HG03520 (cell line): ENCODE results near the gene CHST11.

Source experiments
- ATAC-seq: cut with Tn5 transposase; IDR thresholded peaks from one replicate; pipeline ENCODE4 v1.9.1; 2021; ENCODE audit warnings: mild to moderate bottlenecking, moderate library complexity; ENCODE audit not compliant: unreplicated experiment

CHST11 gene

GRCh38 chr12:104459368-104459909 lies 2.7 kb downstream of the CHST11 start:
- no peak for ATAC-seq

GRCh38 chr12:104460041-104460719 lies 3.4 kb downstream of the CHST11 start:
- no peak for ATAC-seq

DNA sequence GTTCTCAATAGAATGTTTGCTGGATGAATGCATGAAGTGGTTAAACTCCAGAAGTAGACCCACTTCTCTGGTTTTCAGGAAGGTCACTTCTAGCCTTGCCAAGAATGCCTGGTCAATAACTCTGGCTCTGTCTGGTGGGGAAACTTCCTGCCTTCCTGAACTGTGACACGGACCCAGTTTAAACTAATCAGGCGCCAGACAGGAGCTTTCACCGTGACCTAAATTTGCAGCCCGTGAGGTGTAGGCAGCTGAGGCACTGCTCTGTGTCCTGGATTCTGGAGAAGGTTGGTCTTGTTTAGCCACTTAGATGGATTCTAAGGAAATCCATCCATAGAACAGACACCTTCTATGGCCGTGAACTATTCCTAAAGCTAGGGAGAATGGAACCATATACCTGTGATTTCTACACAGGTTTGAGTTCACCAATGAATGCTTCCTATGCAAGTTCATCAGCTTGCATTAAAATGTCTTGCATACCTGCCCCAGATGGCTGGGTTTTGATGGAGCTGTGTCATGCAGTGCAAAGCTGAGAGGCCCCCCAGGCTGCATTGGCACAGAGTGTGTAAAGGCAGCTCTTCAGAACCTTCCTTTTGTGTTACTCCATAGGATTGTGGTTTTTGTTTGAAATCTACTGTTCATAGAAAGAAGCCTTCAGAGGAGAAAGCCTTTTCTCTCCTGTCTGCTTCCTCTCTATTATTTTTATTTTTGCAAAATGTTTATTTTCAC lies 4.4 kb downstream of the CHST11 start:
- ATAC-seq, result no peak

GRCh38 chr12:104462325-104462724 lies 5.6 kb downstream of the CHST11 start:
- ATAC-seq, result no peak

GRCh38 chr12:104462931-104463339 lies 6.2 kb downstream of the CHST11 start:
- ATAC-seq, result peak; percentile 48

- ATAC-seq, result no peak
These were observed 6.6 kb downstream of the CHST11 start for GRCh38 chr12:104463368-104463767.

GRCh38 chr12:104464899-104465298 lies 8.2 kb downstream of the CHST11 start:
- no peak for ATAC-seq

- no peak for ATAC-seq
These were observed 10.1 kb downstream of the CHST11 start for GRCh38 chr12:104466709-104467345.

DNA sequence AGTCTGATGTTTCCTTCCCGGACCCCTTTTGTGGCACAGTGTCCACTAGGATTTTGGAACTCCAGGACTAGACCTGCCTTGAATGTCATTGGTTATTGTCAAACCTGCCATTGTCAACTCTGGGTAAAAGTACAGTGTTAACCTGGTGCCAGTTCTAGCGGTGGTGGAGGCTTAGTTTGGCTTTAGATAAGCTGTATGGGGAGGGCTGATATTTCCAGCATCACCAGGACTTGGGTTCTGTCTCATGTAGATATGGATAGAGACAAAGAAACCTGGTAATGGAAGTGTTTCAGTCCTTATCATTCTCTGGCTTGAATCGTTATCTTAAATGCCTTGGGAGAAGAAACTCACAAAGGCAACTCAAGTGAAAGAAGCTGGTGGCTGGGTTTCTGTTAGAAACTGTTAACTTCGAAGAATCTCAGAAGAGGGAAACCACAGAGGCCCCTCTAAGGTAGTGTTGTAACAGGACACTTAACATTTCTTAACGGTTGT lies 10.6 kb downstream of the CHST11 start:
- ATAC-seq, result no peak

GRCh38 chr12:104468371-104468770 lies 11.6 kb downstream of the CHST11 start:
- no peak for ATAC-seq

DNA sequence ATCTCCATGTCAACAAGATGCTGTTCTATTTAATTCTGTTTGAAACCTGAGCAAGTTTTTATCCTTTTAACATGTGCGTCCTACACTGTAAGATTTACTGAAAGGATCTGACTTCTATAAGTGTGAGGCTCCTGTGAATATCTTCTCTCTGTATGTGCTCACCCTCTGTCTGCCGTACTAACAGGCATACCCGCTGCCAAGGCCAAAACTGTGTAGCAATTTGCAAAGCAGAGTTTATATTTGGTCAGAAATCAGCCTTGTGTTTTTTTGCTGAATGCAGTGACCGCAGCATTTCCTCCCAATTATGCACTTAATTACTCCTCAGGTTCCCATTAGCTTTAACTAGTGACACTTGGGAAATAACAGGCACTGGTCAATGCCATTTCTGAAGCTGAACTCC lies 12.3 kb downstream of the CHST11 start:
- ATAC-seq, result no peak

- ATAC-seq, result no peak
These were observed 12.8 kb downstream of the CHST11 start for GRCh38 chr12:104469523-104469922.

DNA sequence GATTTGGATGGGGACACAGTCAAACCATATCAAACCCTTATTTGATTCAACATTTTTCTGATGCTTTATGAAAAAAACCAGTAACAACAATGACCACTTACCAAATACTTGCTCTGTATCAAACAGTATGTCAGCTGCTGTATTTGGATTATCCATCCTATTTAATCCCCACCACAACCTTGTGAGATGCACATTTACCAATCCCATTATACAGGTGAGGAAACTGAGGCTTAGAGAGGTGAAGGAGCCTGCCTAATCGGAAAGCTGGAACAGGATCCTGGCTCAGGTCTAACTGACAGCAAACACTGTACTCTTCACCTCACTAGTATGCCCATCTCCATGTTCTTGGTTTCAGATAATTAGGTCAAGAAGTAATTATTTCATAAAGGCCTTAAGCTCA lies 13.8 kb downstream of the CHST11 start:
- no peak for ATAC-seq

DNA sequence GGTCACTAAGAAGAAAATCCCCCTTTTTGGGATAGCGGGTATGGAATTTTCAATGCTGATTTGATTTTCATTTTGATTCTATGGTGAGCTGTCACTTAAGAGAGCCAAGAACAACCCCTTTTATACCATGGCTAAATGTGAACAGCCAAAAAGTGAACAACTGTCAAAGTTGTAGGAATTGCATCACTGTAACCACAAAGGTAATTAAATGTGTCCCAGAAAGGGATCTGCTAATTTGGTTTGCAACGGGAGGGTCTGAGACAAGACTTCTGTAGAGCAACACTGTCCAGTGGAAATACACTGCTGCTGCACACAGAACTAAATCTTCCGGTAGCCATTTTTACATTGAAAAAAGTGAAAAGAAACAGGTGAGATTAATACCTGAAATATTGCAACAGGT lies 14.6 kb downstream of the CHST11 start:
- no peak for ATAC-seq

DNA sequence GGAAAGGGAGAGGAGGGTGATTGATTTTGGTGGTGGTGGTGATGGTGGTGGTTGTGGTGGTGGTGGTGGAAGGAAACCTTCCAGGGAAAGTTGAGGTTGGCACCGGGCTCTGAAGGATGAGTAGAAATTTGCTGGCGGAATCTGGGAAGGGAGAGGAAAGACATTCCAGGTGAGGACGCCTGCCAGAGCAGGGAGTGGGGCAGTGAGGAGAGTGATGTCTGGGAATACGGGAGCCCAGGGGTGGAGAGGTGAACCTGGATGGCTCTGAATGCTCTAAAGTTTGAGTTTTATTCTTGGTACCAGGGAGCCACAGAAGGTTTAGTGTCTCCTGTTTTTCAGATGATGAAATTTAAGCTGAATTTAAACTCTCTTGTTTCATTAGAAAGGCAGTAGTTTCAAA lies 16.0 kb downstream of the CHST11 start:
- ATAC-seq, result no peak

DNA sequence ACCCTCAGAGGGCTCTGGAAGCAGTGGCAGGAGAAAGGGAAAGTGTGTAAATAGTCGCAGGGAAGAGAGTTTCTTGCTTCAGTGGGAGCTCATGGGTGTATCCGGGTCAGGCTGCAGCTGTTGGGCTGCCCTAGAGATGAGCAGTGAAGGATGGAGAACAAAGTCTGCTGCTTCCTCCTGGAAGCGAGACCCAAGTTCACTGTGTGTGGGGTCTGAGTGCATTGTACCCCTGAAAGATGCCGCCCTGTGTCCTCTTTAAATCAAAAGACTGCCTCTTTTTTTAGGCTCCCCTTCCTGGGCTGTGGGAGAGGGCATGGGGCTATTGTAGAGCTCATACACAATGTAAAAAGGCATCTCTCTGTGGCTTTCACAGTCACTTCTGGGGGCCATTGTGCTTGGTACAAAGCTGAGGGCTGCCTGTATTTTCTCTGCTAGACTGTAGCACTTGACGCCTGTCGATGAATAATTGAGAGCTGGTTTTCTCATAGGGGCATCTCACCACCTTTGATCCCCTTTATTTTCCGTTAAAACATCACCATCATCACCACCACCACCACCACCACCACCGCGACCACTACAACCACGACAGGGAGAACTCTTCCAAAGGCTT lies 16.7 kb downstream of the CHST11 start:
- ATAC-seq, result peak; percentile 37

DNA sequence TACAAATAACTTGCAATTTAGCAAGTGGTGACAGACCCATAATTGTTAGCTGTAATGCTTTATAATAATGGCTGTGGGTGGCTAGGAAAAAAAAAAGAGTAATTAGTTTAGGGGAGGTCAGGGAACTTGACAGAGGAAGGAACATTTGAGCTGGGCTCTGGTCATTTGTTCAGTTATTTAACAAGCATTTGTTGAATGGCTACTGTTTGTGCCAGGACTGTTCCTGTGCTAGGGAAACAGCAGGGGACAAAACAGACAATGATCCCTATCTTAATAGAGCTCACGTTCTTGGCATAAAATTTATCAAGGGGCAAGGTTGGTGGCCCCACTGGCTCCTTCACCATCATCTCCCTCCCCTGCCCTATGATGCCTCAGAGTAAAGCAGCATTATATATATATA lies 18.5 kb downstream of the CHST11 start:
- no peak for ATAC-seq

DNA sequence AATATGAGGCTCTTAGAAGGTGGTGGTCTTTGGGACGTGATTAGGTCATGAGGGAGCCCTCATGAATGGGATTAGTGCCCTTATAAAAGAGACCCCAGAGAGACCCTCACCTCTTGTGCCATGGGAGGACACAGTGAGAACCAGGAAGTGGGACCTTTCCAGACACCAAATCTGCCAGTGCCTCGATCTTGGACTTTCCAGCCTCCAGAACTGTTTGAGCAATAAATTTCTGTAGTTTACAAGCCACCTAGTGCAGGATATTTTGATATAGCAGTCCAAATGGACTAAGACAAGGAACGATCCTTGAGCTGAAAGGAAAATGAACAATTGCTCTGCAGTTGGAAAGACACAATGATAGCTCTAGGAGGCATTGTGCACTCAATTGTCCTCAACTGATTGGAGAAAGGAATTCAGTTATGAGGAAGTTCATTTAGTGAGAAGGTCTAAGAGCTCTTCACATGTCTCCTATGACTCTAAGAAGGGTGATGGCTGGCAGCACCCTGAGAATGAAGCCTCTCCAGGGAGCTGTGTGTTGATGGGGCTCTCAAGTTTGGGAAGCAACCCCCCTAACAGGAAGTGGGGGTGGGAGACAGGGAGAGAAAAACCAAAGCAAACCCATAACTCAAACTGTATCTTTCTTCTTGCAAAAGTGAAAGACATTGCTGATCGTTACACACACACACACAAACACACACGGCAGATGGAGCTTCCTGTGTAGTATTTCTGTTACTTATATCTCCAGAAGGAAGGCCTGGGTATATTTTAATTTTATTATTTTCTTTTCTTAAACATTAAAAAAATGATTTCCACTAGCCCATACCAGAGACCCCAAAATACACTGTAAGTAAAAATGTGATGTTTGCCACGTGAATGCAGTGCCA lies 21.0 kb downstream of the CHST11 start:
- ATAC-seq, result no peak

DNA sequence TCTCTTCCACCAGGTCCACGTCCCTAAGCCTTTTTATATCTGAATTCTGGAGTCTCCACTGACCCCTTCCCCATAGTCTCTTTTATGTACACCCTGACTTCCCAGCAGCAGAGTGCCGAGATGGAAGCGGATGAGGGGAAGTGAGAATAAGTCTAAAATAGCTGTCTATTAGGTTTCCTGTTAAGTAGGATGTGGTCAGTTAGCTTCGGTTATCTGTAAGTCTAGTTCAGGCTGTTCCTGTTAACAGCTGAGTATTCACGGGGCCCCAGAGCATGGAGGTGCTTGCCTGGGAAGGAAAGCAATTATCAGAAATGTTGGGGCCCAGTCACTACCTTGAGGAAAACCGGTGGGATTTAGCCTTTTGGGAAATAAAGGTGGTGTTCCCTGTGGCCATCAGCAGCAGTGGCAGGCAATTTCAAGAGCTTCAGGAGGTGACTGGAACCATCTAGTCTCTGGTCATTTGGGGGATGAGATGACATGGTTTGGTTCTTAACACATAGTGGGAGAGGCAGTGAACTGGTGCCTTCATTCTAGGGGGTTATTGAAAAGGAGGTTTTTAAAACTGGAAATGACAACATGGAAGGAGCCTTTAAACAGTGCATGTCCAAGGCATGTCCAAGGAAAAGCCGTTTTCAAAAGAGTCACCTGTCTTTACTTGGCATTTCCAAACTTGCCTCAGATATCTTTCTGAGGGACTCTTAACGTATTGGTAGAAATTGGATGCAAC lies 21.8 kb downstream of the CHST11 start:
- ATAC-seq, result peak; percentile 78
